GM18526 (cell line): Measurements from ENCODE around the gene EPHA3.

Source experiments
- POLR2A ChIP-seq: IDR thresholded peaks from 3 replicates; pipeline ENCODE4 v1.6.1; 2011; ENCODE audit not compliant: insufficient read length; ENCODE audit errors: extremely low read depth

EPHA3 gene

DNA sequence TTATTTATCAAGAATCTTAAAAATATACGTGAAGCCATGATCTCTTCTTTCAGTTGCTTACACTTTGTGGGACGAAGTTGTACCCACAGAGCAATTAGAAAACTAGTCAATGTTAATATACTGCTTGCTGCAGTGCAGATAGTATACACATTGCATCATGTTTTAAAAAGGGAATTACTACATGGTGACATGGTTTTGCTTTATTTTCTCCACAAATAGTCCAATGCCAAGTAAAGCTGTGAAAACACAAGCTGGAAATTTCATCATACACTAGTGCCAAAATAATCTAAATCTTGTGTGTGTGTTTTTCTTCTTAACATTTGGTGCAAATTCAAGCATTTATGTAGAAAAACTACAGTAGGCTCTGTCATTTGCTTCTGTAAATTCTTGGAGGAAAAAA lies 233.0 kb downstream of the EPHA3 start:
- no peak for TF ChIP-seq POLR2A

GRCh38 chr3:89344076-89344475 lies 236.7 kb downstream of the EPHA3 start:
- no peak for TF ChIP-seq POLR2A

DNA sequence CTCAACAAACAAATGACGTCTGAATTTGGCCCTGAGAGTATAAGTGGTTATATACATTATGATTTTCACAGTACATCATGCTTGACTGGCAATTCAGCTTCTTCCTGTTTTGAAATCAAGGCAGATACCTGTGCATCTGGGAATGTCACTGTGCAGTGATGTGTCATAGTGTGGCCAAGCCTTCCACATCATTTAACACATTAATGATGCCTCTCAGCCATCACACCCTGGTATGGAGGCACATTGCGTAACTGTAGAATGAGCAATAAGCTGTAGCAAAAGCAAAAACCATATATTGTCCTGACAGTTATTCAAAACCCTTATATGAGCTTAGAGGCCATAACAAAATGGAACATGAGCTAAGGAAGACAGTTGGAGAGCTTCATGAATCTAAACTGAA lies 246.0 kb downstream of the EPHA3 start:
- no peak for TF ChIP-seq POLR2A

GRCh38 chr3:89358281-89358680 lies 250.9 kb downstream of the EPHA3 start:
- TF ChIP-seq POLR2A, result no peak

DNA sequence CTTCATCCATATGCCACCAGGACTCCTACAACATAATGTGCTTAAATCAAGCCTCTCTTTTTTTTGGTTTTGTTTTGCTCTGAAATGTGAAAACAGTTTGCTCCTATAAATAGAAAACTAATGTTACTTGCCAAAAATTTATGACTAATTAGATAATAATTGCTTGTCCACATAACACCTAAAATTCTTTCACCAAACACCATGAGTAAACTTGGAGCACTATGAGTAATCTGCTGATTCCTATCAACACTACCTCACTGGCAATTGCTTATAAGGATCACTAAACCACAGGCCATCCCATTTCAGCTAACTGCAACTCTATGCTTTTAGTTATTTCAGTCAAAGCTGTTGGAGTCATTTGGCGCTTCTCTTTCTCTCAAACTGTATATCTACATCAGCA lies 252.7 kb downstream of the EPHA3 start:
- TF ChIP-seq POLR2A, result no peak

- TF ChIP-seq POLR2A, result no peak
These were observed 255.1 kb downstream of the EPHA3 start for GRCh38 chr3:89362496-89362895.

DNA sequence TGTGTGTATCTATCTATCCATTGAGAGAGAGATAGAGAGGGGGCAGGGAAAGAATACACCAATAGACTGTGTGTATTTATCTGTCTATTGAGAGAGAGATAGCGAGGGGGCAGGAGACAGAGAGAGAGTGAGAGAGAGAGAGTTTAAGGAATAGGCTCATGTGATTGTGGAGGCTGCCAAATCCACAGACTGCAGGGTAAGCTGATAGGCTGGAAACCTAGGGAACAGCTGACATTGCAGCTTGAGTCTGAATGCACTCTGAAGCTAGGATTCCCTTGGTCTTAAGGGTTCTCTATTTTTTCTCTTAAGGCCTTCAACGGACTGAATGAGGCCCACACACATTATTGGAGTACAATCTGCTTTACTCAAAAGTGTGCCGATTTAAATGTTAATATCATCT lies 255.8 kb downstream of the EPHA3 start:
- TF ChIP-seq POLR2A, result no peak

GRCh38 chr3:89364314-89364713 lies 256.9 kb downstream of the EPHA3 start:
- no peak for TF ChIP-seq POLR2A

DNA sequence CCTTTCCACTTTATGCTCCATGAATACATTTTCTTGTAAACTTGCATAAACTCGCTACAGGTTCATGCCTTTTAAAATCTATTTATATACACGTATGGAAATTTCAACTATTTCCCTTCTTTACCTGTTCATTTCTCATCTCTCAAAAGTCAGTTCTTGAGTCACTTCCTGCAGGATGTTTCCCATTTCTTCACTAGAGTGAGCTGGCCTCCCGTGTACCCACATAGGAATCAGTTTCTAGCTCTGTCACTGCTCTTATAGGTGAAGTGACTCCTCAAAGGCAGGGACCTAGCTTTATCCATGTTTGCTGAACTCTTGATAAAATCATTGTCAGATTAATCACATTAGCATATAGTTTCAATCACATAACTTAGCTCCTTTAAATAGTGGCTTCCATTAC lies 259.7 kb downstream of the EPHA3 start:
- no peak for TF ChIP-seq POLR2A

GRCh38 chr3:89368846-89369245 lies 261.4 kb downstream of the EPHA3 start:
- no peak for TF ChIP-seq POLR2A

DNA sequence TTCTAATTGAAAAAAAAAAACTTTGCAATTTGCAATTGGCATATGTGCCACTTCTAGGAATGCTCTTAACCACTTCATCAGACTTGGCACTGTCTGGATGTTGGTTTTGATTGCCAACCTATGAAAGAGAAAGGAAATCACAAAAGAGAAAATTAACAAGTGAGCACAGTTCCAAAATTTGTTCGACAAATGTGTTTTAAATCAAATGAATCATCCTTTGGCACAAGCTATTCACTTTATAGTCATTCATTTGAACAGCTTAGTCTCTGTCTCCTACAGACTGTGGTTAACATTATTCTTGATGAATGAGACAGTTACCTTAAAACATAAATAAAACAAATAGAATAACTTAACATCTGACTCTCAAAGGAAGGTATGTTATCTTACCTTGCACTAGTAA lies 265.0 kb downstream of the EPHA3 start:
- TF ChIP-seq POLR2A, result no peak

- no peak for TF ChIP-seq POLR2A
These were observed 266.0 kb downstream of the EPHA3 start for GRCh38 chr3:89373434-89373833.

- no peak for TF ChIP-seq POLR2A
These were observed 268.0 kb downstream of the EPHA3 start for GRCh38 chr3:89375451-89375850.

- TF ChIP-seq POLR2A, result no peak
These were observed 272.6 kb downstream of the EPHA3 start for GRCh38 chr3:89380016-89380415.

- no peak for TF ChIP-seq POLR2A
These were observed 285.6 kb downstream of the EPHA3 start for GRCh38 chr3:89392991-89393390.

GRCh38 chr3:89395456-89395855 lies 288.0 kb downstream of the EPHA3 start:
- no peak for TF ChIP-seq POLR2A

DNA sequence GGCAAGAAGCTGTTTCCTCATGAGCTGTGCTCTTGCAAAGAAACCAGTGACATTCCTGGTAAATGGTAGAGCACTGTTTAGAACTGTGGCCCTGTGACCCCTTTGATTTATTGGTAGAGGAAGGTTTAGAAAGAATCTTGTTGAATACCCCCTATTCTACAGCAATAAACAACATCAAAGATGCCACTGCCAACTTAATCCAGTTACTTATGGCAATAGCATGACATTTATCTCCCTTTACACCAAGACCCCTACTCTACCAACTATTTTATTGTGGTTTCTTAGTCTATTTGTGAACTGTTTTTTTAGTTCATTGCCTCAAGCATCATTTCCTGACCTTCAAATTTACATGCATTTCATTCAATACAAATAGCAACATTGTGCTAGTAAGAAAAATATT lies 288.6 kb downstream of the EPHA3 start:
- TF ChIP-seq POLR2A, result no peak

DNA sequence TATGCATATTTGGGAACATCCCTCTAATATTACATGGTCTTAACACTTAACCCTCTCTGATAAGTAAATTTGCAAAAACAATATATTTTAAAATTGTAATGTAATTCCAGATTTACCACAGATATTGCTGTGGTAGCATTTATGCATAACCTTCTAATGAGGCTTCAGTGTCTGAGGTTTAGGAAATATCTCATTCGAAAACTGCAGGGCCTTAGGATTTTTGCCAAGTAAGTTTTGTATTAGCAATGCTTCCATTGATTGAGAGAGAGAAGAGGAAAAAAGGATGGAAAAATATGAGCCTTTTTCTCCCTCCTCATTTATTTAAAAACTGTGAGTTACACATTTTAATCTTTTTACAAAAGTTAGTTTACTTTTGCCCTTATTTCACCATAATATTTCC lies 294.6 kb downstream of the EPHA3 start:
- no peak for TF ChIP-seq POLR2A
